GM10266 (cell line): ENCODE results near the gene FBXL13.
"Not testable (repeated sequence)": the region's sequence is repeated elsewhere in the genome, so short reads cannot be mapped to it uniquely, and the experiment has no call there.

Experiments
- DNase-seq: peaks from one replicate; pipeline ENCODE4 v3.0.0; 2012; ENCODE audit errors: extremely low spot score
- TF ChIP-seq, protein P1 (sequence below): IDR thresholded peaks from 2 replicates; pipeline ENCODE4 v1.5.1; 2012; ENCODE audit warnings: mild to moderate bottlenecking, low read depth; ENCODE audit not compliant: control insufficient read depth, insufficient read depth; ENCODE audit errors: missing control alignments

Gene FBXL13

DNA sequence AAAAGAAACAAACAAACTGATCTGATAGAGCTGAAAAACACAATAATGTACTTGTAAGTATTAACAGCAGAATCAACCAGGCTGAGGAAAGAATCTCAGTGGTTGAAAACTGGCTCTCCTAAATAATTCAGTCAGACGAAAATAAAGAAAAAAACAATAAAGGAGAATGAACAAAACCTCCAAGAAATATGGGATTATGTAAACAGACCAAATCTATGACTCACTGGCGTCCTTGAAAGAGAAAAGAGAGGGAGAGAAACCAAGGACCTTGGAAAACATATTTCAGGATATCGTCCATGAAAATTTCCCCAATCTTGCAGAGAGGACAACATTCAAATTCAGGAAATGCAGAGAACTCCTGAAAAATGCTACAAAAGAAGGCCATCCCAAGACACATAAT, 62.9 kb downstream of the FBXL13 start:
- TF ChIP-seq, protein P1, sequence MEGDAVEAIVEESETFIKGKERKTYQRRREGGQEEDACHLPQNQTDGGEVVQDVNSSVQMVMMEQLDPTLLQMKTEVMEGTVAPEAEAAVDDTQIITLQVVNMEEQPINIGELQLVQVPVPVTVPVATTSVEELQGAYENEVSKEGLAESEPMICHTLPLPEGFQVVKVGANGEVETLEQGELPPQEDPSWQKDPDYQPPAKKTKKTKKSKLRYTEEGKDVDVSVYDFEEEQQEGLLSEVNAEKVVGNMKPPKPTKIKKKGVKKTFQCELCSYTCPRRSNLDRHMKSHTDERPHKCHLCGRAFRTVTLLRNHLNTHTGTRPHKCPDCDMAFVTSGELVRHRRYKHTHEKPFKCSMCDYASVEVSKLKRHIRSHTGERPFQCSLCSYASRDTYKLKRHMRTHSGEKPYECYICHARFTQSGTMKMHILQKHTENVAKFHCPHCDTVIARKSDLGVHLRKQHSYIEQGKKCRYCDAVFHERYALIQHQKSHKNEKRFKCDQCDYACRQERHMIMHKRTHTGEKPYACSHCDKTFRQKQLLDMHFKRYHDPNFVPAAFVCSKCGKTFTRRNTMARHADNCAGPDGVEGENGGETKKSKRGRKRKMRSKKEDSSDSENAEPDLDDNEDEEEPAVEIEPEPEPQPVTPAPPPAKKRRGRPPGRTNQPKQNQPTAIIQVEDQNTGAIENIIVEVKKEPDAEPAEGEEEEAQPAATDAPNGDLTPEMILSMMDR: no peak
- DNase-seq: no peak

DNA sequence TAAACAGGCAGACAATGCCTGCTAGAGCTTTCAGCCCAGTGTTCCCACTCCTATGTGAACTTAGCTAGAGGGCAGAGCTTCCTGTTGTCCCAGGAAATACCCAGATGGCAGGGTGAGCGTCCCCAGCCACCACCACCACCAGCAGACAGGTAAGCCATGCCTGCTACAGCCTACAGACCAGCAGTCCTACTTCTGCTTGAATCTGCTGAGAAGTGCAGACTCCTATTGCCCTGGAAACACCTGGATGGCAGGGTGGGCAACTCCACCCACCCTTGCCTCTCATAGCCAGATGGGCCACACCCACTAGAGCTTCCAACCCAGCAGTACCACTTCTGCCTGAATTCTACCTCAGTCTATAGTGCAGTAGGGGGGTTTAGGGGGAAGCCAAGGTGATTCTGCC, 64.4 kb downstream of the FBXL13 start:
- no peak for DNase-seq
- TF ChIP-seq, protein P1: no peak

DNA sequence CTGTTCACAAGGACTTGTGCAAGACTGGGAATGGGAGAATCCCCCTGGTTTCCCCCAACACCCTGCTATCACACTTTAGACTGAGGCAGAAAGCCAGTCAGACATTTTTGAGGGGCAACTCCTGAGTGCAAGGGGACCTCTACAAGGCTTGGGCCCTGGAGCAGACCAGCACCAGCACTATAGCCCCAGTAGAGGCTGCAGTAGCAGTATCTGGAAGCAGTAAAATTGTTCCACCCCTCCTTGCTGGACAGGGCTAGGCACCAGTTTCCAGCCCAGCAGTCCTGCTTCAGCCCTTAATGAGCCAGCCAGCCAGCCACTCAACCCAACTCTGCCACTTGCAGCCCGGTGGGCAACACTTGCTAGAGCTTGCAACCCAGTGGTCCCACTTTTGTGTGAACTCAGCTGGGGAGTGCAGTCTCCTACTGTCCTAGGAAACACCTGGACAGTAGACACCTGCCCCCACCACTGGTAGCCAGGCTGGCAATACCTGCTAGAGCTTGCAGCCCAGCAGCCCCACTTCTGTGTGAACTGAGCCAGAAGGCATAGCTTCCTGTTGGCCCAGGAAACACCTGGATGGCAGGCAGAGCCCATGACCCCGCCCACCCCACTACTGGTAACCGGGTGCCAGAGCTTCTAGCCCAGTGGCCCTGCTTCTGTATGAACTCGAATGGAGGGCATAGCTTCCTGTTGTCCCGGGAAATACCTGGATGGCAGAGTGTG, 65.0 kb downstream of the FBXL13 start:
- TF ChIP-seq, protein P1: no peak
- DNase-seq: no peak

DNA sequence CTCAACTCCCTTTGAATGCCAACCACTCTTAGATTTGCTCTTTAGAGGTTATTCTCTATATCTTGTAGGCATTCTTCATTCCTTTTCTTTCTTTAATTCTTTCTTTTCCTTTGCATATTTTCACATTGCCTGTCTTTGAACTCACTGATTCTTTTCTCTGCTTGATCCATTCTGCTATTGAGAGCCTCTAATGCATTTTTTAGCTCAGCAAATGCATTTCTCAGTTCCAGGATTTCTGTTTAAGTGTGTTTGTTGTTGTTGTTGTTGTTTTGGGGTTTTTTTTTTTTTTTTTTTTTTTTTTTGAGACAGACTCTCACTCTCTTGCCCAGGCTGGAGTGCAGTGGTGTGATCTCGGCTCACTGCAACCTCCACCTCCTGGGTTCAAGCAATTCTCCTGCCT, 71.6 kb downstream of the FBXL13 start:
- TF ChIP-seq, protein P1: no peak
- DNase-seq: no peak

DNA sequence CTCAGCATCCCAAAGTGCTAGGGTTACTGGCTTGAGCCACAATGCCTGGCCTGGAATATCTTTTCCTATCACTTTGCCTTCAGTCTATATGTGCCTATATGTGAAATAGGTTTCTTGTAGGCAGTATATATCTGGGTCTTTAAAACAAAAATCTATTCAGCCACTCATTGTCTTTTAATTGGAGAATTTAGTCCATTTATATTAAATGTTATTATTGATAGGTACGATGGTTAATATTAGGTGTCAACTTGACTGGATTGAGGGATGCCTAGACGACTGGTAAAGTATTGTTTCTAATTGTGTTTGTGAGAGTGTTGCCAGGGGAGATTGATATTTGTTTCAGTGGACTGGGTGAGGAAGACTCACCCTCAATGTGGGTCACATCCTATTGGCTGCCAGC, 73.4 kb downstream of the FBXL13 start:
- TF ChIP-seq, protein P1: no peak
- DNase-seq: no peak

DNA sequence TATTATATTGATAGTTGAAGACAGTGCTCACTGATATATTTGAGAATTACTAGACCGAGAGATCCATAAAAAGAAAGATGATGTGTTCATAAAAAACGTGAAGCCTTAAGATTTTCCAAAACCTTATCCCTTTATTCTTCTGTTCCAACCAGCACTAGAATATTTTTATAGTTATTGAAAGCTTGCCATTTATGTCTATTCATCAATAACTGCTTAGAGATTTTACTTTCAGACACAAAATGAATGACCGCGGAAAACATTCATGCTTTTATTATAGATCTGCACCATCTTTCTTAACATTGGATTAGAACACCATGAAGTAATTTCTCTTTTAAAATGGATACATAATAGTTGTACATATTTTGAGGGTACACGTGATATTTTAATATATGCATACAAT, 77.6 kb downstream of the FBXL13 start:
- DNase-seq: no peak
- TF ChIP-seq, protein P1: no peak

DNA sequence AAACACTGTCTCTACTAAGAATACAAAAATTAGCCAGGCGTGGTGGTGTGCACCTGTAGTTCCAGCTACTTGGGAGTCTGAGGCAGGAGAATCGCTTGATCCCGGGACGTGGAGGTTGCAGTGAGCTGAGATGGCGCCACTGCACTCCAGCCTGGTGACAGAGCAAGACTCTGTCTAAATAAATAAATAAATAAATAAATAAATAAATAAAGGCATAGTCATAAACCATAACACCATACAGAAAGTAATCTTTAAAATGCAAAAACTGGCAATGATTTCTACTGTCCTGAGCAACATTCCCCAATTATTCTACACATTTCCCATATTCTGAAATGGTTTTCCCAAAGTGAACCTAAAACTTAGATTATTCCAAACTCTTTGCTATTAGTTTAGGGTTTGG, 79.0 kb downstream of the FBXL13 start:
- DNase-seq: not testable (repeated sequence)

DNA sequence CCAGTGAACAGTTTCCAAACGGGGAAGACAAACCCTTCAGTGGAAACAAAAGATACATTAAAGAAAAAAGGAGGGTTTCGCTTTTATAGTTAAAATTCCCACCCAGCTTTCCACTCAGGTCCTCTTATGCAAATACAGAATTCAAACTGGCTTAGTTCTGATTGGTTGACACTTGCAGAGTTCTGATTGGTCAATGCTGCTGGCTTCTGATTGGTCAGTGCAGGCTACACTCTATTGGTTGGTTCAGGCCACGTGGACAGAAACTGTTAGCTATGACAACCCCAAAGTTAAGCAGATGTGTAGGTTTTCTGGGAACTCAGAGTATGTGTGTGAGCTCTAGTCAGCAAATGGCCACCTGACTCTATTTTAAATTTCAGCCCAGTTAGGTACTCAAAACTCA, 80.0 kb downstream of the FBXL13 start:
- TF ChIP-seq, protein P1: no peak

More for the DNA sequence above, 80.0 kb downstream of the FBXL13 start:
- no peak for DNase-seq
